Islet precursor cell (in vitro differentiated cells): ENCODE data around the gene SIVA1.

ENCODE experiments used
- DNase-seq: peaks from one replicate; pipeline ENCODE4 v3.0.0-alpha.2; 2018

Gene SIVA1

DNA sequence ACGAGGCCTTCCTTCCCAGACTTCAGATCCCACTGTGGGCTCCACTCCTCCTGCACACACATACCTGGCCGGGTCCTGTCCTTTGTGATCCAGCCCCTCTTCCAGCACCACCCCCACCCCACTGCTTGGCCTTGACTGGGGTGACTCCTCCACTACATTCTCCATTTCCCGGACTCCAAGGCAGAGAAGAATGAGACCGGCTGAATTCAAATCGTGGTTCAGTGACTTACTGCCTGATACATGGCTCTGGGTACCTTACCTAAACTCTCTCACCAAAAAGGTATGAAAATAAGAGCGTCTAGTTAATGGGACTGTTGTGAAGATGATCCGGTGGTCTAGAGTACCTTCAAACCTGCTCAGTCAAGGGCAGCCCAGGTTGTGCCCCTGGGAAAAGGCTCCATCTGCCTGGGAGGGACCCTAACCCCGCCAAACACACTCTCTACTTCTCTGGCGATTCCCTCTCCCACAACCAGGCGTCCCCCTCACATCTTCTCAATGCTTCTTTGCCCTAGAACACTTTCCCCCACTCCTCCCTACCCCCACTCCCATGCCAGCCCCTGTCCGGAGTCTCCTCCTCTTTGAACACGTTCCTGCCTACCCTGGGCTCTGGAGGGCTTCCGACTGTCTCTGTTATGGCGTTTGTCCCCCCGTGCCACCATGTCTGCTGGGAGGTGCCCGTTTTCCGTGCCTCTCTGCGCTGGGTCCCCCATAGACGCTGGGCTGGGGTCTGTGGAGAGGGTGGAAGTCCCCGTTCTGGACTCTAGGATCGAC lies 46.5 kb downstream of the SIVA1 start:
- DNase-seq = peak; percentile 75

DNA sequence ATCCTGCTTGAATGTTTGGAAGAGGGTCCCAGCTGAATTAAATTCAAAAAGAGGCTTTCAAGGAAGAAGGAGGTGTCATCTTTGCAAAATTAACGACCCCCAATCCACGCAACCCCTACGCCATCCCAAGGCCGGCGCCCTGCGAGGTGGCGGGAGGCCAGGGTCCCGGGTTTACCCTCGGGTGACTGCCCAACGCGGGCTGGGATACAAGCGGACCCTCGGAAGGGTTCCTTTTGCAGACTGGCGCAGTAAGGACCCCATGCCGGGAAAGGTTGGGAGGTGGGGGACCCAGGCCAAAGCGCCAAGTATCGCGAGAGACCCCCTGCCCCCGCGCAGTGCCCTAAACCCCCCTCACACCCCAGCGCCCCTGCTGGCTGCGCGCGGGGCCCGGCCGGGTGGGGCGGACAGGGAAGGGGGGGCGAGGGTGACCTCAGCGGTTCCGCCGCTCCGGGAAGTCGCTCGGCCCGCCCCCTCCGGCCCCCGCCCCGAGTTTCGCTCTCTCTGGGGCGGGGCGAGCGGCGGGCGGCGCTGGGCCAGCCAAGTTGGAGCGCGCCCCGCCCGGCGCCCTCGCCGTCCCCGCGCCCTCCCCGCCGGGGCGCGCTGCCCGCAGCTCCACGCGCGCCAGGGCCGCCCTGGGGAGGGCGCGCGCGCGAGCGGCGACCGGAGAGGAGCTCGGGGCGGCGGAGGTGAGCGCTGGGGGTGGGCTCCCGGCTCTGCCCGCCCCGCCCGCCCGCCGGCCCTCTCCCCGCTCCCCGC lies 47.2 kb downstream of the SIVA1 start:
- peak; percentile 86 for DNase-seq

DNA sequence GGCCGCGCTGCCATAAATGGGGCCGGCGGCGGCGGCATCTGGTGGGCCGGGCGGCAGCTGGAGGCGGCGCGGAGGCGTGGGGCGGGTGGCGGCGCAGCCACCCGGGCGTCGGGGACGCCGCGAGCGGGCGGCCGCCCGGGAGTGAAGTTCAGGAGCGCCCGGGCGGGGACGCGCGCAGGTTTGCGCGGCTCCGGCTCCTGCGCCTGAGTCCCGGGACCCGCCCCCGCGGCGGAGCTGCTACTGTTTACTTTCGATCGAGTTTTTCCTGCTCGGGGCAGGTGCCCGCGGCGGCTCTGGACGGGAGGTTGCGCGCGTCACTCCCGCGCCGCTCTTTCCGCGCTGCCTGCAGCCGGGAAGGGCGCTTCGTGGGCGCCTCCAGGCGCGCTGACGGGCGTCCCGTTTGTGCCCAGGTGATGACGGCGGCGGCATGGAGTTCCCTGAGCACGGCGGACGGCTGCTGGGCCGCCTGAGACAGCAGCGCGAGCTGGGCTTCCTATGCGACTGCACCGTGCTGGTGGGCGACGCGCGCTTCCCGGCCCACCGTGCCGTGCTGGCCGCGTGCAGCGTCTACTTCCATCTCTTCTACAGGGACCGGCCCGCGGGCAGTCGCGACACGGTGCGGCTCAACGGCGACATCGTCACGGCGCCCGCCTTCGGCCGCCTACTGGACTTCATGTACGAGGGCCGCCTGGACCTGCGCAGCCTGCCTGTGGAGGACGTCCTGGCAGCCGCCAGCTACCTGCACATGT lies 48.0 kb downstream of the SIVA1 start, which contains the start of gene ZBTB42:
TSS of gene ZBTB42 (plus strand) at position 331 of the 749 bp plus-strand sequence. CDS start at position 428, 97 bp downstream.
- peak; percentile 76 for DNase-seq

DNA sequence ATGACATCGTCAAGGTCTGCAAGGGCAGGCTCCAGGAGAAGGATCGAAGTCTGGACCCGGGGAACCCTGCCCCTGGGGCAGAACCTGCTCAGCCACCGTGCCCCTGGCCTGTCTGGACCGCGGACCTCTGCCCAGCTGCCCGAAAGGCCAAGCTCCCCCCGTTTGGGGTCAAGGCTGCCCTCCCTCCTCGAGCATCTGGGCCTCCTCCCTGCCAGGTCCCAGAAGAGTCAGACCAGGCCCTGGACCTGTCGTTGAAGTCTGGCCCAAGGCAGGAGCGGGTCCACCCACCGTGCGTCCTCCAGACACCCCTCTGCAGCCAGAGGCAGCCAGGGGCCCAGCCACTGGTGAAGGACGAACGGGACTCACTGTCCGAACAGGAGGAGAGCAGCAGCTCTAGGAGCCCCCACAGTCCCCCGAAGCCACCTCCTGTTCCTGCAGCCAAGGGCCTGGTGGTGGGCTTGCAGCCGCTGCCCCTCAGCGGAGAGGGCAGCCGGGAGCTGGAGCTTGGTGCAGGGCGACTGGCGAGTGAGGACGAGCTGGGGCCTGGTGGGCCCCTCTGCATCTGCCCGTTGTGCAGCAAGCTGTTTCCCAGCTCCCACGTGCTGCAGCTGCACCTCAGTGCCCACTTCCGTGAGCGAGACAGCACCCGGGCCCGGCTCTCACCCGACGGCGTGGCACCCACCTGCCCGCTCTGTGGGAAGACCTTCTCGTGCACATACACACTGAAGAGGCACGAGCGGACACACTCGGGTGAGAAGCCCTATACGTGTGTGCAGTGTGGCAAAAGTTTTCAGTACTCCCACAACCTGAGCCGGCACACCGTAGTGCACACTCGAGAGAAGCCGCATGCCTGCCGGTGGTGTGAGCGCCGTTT lies 48.8 kb downstream of the SIVA1 start:
- DNase-seq = no peak

DNA sequence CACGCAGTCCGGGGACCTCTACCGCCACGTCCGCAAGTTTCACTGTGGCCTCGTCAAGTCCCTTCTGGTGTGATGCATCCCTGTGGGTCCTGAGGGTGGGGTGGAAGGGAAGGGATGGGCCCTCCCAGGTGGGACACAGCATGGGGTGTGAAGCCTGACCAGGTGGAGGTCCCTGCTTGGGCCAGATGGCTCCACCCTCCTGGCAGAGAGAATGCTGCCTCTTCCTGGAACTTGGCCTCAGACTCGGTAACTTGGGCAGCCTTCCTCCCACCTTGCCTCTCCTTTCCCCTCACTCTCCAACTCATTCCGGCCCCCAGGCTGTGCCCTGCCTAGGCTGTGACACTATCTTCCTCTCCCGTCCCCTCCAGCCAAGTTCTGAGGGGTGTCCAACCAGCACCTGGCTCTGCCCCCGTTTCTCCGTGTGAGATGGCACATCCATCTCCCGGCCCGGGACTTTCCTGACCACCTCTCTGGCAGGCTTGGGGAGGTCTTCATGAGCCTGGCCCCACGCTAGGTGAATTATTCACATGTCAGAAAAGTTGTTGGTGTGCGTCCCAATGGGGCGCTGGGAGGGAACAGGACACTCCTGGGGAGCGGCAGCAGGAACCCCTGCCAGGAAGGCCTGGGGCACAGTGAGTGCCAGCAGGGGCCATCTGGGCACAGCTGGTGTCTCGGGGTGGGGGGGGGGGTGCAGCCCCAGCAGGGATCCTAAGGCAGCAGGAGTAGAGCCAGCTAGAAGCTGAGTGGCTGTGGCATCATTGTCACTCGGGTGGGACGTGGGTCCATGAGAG lies 49.6 kb downstream of the SIVA1 start:
- DNase-seq = no peak

DNA sequence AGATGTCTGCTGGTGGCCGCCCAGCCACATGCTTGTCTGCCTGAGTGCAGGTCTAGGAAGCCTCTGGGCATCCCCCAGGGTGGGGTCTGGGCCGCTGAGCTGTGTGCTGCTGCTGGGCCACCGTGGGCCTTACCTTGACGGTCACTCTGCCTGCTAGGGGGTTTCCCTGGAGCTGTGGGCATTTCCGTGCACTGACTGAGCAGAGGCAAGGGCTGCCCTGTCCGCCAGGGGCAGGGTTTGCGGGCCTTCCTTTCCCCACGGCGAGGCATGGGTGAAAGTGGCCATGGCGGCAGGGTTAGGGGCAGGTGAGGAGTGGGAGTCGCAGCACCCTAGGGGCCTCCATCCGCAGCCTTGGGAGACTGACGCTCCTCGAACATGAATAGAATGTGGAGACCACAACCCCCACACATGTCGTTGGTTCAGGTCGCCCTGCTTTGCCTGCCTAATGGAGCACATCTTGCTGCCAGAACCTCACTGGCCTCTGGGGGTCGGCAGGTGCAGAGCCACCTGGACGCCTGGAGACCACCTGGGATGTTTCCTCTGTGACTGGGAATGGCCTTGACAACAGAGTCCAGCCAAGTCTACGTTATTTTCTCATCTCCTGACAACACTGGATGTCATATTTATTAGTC lies 50.4 kb downstream of the SIVA1 start:
- DNase-seq = no peak

DNA sequence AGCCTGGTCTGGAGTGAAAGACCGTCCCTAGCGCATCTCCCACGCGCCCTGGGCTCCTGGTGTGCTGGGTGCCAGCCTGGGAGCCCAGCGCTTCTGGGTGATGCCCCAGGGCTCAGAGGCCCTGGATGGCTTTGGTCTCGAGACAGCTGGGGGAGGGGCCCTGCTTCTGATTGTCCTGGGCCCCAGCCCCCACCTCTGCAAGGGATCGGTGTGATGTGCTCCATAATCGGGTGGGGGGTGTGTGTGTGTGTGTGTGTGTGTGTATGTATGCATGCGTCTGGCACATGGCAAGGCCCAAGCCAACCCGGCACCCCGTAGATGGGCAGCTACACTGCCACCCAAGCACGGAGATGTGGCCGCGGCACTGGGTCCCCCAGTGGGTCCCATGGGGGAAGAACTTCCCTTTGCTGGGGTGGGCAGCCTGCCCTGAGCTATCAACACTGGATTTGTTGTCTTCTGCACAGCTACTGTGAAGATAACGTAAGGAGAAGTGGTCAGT lies 51.0 kb downstream of the SIVA1 start:
- DNase-seq = no peak

DNA sequence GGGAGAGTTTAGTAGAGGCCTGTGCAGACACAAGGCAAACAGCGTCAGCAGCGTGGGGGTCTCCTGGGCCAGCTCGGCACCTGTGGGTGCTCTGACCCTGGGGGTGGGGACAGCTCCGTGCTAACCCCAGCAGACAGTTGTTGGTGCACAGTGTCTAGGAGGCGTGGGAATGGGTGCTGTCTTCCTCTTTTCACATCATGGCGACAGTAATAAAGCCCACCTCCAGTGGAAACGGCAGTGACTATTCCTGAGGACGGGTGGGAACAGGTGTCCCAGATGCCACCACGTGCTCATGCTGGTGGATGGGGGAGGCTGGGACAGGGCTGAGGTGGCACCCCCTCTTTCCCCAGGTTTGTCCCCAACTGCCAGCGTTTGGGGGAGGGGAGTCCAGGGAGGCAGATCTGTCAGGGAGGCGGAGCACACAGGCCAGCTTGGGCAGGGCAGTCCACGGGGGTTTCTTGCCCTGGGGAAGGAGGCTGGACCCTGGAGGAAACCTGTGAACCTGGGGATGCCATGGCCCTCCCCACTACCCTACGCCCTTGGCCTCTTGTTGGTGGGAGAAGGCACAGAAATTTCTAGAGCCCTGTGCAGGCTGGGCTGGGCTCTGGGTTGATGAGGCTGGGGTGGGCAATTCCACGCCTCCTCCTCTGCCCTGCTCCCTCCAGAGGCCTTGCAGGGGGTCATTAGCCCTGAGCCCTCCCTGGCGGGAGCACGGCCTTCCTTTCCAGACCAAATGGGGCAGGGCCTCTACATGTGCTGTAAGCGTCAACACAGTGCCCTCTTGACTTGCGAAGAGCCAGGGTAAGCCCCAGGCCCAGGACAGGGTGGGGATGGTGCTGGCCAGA lies 51.8 kb downstream of the SIVA1 start:
- DNase-seq = no peak

DNA sequence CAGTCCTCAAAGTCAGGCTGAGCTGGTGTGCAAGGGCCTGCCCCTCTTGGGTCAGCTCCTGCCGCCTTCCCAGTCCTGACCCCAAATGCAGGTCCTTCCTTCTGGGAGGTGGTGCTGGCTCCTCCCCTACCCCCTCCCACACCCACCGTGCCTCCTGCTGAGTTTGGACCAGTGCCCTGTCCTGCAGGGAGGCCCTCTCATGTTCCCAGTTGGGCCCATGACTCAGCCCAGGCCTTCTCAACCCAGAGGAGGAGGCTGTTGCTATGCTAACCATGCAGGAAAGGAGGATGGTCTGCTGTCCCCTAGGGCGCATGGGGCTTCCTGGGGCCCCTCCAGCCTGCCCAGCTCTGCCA lies 52.4 kb downstream of the SIVA1 start:
- DNase-seq = no peak

DNA sequence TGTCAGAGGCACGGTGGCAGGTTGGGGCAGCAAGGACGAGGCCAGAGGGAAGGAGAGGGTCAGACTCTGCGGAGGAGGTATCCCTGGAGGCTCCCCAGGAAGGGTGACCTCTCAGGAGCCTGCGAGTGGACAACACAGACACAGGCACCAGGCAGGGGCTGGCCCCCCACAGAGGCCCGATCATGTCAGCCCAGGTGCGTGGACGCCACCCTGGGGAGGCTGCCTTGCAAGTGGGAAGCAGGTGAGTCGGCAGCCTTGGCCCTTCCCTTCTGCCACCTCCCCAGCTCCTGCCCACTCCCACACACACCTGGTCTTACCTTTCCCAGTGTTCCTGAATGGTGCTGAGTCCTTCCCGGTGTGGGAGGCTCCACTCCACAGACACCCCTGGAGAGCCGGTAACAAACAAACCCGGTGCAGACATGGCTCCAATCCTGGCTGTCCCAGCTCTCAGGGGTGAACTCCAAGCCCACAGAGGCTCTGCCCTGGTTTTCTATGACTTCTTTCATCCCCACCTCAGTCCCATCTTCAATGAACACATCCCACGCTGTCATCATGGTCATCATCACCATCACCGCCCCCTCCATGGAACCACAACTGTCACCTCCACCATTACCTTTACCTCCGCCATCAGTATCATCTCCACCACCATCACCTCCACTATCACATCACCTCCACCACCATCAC lies 53.1 kb downstream of the SIVA1 start:
- no peak for DNase-seq

DNA sequence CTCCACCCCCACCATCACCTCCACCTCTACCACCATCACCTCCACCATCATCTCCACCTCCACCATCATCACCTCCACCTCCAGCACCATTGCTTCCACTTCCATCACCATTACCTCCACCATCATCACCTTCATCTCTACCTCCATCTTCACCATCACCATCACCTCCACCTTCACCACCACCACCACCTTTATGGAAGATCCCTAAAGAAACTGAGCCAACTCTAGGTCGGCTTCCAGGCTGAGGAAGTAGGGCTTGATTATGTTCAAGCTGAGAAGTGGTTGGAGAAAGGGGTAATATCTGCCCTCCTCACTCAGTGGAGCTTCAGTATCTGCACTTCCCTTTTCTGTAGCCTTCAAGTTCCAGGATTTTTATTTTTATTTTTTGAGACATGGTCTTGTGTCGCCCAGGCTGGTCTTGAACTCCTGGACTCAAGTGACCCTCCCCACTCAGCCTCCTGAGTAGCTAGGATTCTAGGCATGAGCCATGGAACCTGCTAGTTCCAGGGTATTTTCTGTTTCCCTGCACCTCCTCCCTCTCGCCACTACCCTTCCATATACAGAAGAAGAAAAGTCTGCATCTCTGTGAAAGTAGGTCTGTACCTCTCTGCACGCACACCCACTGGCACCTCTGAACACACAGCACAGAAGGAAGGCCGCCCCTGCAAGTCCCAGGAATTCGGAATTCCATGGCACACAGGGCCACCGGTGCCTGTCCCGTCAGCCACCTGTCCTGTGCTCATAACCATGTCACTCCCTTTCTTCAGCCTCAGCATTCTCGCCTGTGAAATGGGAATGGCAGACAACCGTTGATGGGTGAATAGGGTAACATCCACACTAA lies 53.9 kb downstream of the SIVA1 start:
- no peak for DNase-seq

DNA sequence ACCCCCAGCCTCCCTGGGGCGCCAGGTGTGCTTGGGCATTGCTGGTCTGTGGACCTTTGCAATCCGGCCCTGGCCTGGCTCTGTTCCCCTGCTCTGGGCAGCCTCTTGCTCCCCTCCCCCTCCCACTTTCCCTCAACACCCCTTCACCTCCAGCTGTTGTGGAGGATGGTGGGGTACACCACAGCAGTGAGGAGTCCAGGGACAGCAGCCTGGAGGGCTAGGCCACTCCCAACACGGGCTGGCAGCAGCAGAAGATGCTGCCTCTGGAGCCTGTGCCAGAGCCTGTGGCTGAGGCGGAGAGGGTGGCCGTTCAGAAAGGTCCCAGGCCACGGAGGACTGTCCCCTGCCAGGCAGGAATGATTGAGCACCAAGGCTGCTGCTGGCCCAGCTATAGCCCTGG lies 55.5 kb downstream of the SIVA1 start:
- no peak for DNase-seq
